ENCODE results near the gene SHF.

The SHF gene

GRCh38 chr15:45230245-45230965 is 42.6 kb upstream of the SHF start:
- Histone ChIP-seq H3K4me3 (ENCODE audit: severe bottlenecking) (no peak overlapping the region), H3K9me3 (ENCODE audit: severe bottlenecking) (no peaks in the 10 kb centered on the region), H3K27ac (ENCODE audit: poor library complexity, severe bottlenecking) (no peak overlapping the region), H3K36me3 (ENCODE audit: low read depth) (no peaks in the 10 kb centered on the region), H3K4me1 (ENCODE audit: insufficient read depth, poor library complexity, severe bottlenecking) (no peaks in the 10 kb centered on the region), H3K27me3 (ENCODE audit: insufficient read depth, poor library complexity, severe bottlenecking) (no peaks in the 10 kb centered on the region)
- DNase-seq (ENCODE audit: low spot score) (no peak), ATAC-seq (ENCODE audit: low read depth) (peak; percentile 66)
- TF ChIP-seq CTCF (IDR thresholded peaks at IDR 0.05; ENCODE audit: poor library complexity, severe bottlenecking) = no peak

GRCh38 chr15:45228931-45229330 is 41.2 kb upstream of the SHF start:
- no peak for TF ChIP-seq CTCF (IDR thresholded peaks at IDR 0.05; ENCODE audit: poor library complexity, severe bottlenecking)
- no peaks in the 10 kb centered on the region for H3K36me3 ChIP-seq (ENCODE audit: low read depth)
- no peak overlapping the region for H3K4me3 ChIP-seq (ENCODE audit: severe bottlenecking)
- no peak overlapping the region for H3K27ac ChIP-seq (ENCODE audit: poor library complexity, severe bottlenecking)
- no peaks in the 10 kb centered on the region for H3K4me1 ChIP-seq (ENCODE audit: insufficient read depth, poor library complexity, severe bottlenecking)
- no peaks in the 10 kb centered on the region for H3K27me3 ChIP-seq (ENCODE audit: insufficient read depth, poor library complexity, severe bottlenecking)
- no peaks in the 10 kb centered on the region for H3K9me3 ChIP-seq (ENCODE audit: severe bottlenecking)
- DNase-seq (ENCODE audit: low spot score) (no peak), ATAC-seq (ENCODE audit: low read depth) (no peak)

- Histone ChIP-seq H3K4me1 (ENCODE audit: insufficient read depth, poor library complexity, severe bottlenecking) (no peaks in the 10 kb centered on the region), H3K27ac (ENCODE audit: poor library complexity, severe bottlenecking) (no peak overlapping the region), H3K9me3 (ENCODE audit: severe bottlenecking) (no peaks in the 10 kb centered on the region), H3K27me3 (ENCODE audit: insufficient read depth, poor library complexity, severe bottlenecking) (no peaks in the 10 kb centered on the region), H3K4me3 (ENCODE audit: severe bottlenecking) (no peak overlapping the region), H3K36me3 (ENCODE audit: low read depth) (no peaks in the 10 kb centered on the region)
- TF ChIP-seq CTCF (IDR thresholded peaks at IDR 0.05; ENCODE audit: poor library complexity, severe bottlenecking) = no peak
- DNase-seq (ENCODE audit: low spot score) = no peak
- ATAC-seq (ENCODE audit: low read depth) = no peak
Observed at GRCh38 chr15:45225506-45226273, 37.9 kb upstream of the SHF start.

GRCh38 chr15:45224621-45225217 is 37.0 kb upstream of the SHF start:
- H3K27me3 ChIP-seq (ENCODE audit: insufficient read depth, poor library complexity, severe bottlenecking) = no peaks in the 10 kb centered on the region
- no peaks in the 10 kb centered on the region for H3K9me3 ChIP-seq (ENCODE audit: severe bottlenecking)
- H3K4me3 ChIP-seq (ENCODE audit: severe bottlenecking) = no peak overlapping the region
- ATAC-seq (ENCODE audit: low read depth) (no peak), DNase-seq (ENCODE audit: low spot score) (no peak)
- no peak for TF ChIP-seq CTCF (IDR thresholded peaks at IDR 0.05; ENCODE audit: poor library complexity, severe bottlenecking)
- H3K4me1 ChIP-seq (ENCODE audit: insufficient read depth, poor library complexity, severe bottlenecking) = no peaks in the 10 kb centered on the region
- no peak overlapping the region for H3K27ac ChIP-seq (ENCODE audit: poor library complexity, severe bottlenecking)
- no peaks in the 10 kb centered on the region for H3K36me3 ChIP-seq (ENCODE audit: low read depth)

Measured in RWPE2 (cell line).